GM13977 (cell line): ENCODE results near the gene LRRFIP1.

Experiments
- DNase-seq: peaks from one replicate; pipeline ENCODE4 v3.0.0; 2012; ENCODE audit warnings: low spot score
- in situ Hi-C: fragments of 300-500 bp; cut with MboI; formaldehyde crosslinking; loops from one replicate; pipeline ENCODE4 v1.12.0; 2022; ENCODE audit warnings: low sequenced_read_pairs, low pct_unique_long_range_greater_than_20kb, mixed read lengths, inconsistent platforms; ENCODE audit not compliant: unreplicated experiment
- TF ChIP-seq, protein P1 (sequence below): IDR thresholded peaks from 2 replicates; pipeline ENCODE4 v1.5.1; 2012; ENCODE audit warnings: mild to moderate bottlenecking, control low read depth; ENCODE audit not compliant: insufficient read depth; ENCODE audit errors: extremely low read depth, missing control alignments

LRRFIP1 gene

DNA sequence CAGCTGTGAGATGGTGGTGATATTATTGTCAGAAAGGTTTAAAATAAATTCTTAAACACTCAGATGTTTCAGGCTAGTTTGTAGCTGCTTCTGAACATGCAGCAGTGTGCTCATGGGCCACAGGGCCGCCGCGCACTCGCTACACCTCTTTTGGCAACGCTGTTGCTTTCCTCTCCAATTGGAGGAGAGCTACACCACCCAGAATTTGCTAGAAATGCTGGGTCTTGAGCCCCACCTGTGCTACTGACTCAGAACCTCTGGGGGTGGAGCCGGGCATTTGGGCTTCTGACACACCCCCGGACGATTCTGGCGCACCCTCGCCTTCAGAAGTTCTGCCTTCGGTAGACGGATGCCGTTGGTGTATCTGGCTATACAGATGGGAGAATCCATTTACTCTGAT lies 15.7 kb downstream of the LRRFIP1 start:
- DNase-seq: no peak
- in situ Hi-C loops: no loop called here

DNA sequence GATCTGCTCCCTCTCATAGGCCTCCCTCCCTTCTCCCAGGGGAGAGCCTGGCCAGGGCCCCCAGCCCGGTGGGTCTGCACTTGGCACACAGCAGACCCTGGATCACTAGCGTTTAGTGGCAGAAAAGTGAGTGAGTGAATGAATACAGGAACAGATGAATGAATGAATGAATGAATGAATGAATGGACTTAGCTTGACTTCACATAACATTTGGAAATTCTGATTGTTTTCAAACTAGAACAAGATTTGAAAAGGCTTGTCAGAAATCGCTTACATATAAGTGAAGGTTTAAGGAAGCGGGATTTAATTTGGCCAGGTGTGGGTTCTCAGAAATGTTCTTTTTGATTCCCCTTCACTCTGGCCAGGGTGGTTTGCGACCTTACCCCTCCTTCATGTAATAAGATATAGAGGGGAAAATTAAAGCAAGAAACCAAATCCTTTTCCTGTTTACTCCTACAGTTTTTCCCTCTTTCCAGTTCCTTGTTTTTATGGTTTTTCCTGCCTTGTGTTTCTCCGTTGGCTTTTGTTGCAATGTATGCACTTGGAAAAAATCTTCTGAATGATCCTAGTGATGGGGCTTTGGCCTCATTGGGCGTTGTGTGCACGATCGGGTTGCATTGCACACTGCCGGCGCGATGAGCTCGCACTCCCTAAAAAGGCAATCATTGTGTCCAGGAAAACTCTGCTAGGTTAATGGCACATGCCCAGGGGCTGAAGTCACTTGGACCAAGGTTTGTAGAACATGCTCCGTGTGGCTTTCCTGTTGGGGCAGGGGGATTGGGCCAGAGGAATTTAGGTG lies 16.4 kb downstream of the LRRFIP1 start:
- in situ Hi-C loops: no loop called here

More for the DNA sequence above, 15.7 kb downstream of the LRRFIP1 start:
- TF ChIP-seq, protein P1, sequence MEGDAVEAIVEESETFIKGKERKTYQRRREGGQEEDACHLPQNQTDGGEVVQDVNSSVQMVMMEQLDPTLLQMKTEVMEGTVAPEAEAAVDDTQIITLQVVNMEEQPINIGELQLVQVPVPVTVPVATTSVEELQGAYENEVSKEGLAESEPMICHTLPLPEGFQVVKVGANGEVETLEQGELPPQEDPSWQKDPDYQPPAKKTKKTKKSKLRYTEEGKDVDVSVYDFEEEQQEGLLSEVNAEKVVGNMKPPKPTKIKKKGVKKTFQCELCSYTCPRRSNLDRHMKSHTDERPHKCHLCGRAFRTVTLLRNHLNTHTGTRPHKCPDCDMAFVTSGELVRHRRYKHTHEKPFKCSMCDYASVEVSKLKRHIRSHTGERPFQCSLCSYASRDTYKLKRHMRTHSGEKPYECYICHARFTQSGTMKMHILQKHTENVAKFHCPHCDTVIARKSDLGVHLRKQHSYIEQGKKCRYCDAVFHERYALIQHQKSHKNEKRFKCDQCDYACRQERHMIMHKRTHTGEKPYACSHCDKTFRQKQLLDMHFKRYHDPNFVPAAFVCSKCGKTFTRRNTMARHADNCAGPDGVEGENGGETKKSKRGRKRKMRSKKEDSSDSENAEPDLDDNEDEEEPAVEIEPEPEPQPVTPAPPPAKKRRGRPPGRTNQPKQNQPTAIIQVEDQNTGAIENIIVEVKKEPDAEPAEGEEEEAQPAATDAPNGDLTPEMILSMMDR: no peak

DNA sequence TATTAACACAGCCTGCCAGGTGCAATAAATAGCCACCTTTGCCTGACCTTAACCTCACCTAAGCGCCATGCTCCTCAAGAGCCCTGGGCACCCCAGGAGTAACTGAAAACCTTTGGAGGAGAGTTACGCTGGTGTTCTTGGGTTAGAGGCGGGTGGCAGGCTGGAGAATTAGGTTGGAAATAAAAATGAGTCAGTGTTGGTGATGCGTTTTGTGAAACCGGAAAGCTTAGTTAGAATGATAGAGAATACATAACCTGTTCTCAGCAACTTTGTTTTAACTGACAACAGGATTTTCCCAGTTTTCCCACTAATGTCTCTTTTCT lies 17.0 kb downstream of the LRRFIP1 start:
- TF ChIP-seq, protein P1: no peak
- no peak for DNase-seq
- in situ Hi-C loops: no loop called here

More for the DNA sequence above, 16.4 kb downstream of the LRRFIP1 start:
- TF ChIP-seq, protein P1: no peak
- no peak for DNase-seq

GRCh38 chr2:237645261-237645660 lies 17.9 kb downstream of the LRRFIP1 start:
- in situ Hi-C loops: no loop called here
- no peak for DNase-seq
- TF ChIP-seq, protein P1: no peak

DNA sequence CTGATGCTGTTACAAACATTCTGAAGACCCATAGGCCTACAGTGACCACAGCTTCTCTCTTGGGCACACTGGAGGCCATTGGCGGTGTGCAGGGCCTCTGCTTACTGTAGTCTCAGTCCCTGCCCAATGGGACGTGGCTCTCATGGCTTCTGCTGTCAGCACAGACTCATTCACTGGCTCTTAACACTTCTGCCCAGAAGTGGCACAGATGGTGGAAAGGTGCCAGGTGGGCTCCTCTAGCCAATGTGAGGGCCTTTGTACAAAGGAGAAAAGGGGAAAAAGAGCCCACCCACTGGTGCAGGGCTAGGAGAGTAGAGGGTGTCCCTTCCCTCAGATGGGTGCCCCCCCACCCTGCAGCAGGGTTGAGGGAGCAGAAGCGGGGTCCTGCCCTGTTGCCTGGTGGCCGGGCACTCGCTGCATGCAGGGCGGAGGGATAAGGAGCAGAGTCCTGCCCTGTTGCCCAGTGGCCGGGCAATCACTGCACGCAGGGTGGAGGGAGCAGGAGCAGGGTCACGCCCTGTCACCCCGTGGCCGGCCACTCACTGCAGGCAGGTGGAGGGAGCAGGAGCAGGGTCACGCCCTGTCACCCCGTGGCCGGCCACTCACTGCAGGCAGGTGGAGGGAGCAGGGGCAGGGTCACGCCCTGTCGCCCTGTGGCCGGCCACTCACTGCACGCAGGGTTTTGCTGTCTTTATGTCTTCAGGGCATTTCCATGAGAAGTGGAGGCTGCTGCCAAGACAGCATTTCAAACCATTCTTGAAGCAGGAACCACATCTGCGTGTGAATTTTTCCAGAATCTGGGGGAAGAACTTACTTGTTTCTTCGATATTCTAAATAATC lies 20.0 kb downstream of the LRRFIP1 start:
- TF ChIP-seq, protein P1: no peak
- no peak for DNase-seq
- in situ Hi-C loops: no loop called here

DNA sequence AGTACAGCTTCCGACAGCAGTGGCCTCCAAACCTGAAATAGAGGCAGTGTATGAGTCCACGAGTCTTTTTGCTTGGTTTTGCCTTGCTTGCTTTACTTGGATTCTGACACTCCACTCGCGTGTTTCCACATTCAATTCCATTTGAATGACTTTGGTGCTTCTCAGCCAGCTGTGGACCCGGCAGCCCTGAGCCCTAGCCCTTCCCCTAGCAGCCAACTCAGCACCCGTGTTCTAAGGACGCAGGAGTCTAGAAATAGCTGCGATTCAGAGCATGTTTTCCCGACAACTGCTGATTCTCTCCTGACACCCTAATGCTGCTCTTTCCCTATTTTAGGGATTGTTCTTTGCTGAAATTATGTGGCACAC lies 20.6 kb downstream of the LRRFIP1 start:
- in situ Hi-C loops: no loop called here
- TF ChIP-seq, protein P1: no peak

More for the DNA sequence above, 20.6 kb downstream of the LRRFIP1 start:
- no peak for DNase-seq
